H7 (cell line): ENCODE measurements around the gene ALDH3B2. TPM values are rescaled to one million over a fixed set of nuclear protein-coding genes. Genes with fewer than 3 reads are reported as not detected.
"Not testable (repeated sequence)": the region's sequence is repeated elsewhere in the genome, so short reads cannot be mapped to it uniquely, and the experiment has no call there.

Experiments used
- DNase-seq: peaks from one replicate; pipeline ENCODE4 v3.0.0; 2012
- H3K27me3 ChIP-seq: 2 replicates; pipeline ENCODE4 v1.6.0; 2011; ENCODE audit warnings: mild to moderate bottlenecking, low read length; ENCODE audit not compliant: control insufficient read depth, insufficient read depth
- H3K36me3 ChIP-seq: replicated peaks from 2 replicates; pipeline ENCODE4 v1.5.1; 2011; ENCODE audit warnings: low read length; ENCODE audit not compliant: control insufficient read depth, insufficient read depth
- H3K4me3 ChIP-seq: 2 replicates; pipeline ENCODE4 v1.5.1; 2011; ENCODE audit warnings: low read depth, mild to moderate bottlenecking, control low read depth, low read length, moderate library complexity; ENCODE audit not compliant: insufficient read depth
- total RNA-seq: library from RNA; depleted of rRNA; stranded (reverse); fragments of >200 nt; shearing (Covaris generic); gene quantifications from 2 replicates; pipeline ENCODE4 v1.2.3, GENCODE V29; 2014

Gene ALDH3B2
- total RNA-seq, 1 experiment from 2014 or later, result not detected

- no peak for DNase-seq
- H3K4me3 ChIP-seq, result no peak overlapping the region
- H3K36me3 ChIP-seq, result no peaks in the 10 kb centered on the region
- no peaks in the 10 kb centered on the region for H3K27me3 ChIP-seq
Observed at GRCh38 chr11:67697846-67698245, 23.4 kb upstream of the ALDH3B2 start.

- no peak for DNase-seq
- H3K36me3 ChIP-seq, result no peaks in the 10 kb centered on the region
Observed at GRCh38 chr11:67696998-67697397, 22.6 kb upstream of the ALDH3B2 start.

GRCh38 chr11:67695606-67696005 lies 21.2 kb upstream of the ALDH3B2 start:
- no peak overlapping the region for H3K4me3 ChIP-seq
- H3K27me3 ChIP-seq, result no peaks in the 10 kb centered on the region
- no peaks in the 10 kb centered on the region for H3K36me3 ChIP-seq
- DNase-seq, result no peak

More at GRCh38 chr11:67696998-67697397, 22.6 kb upstream of the ALDH3B2 start:
- Histone ChIP-seq H3K27me3 (no peaks in the 10 kb centered on the region), H3K4me3 (no peak overlapping the region)

- H3K4me3 ChIP-seq, result no peak overlapping the region
- no peaks in the 10 kb centered on the region for H3K36me3 ChIP-seq
- no peaks in the 10 kb centered on the region for H3K27me3 ChIP-seq
- no peak for DNase-seq
Observed at GRCh38 chr11:67694875-67695555, 20.6 kb upstream of the ALDH3B2 start.

GRCh38 chr11:67691149-67691548 lies 16.7 kb upstream of the ALDH3B2 start:
- H3K36me3 ChIP-seq, result no peaks in the 10 kb centered on the region
- no peaks in the 10 kb centered on the region for H3K27me3 ChIP-seq
- DNase-seq, result peak; percentile 52
- no peak overlapping the region for H3K4me3 ChIP-seq

GRCh38 chr11:67689178-67689577 lies 14.8 kb upstream of the ALDH3B2 start:
- Histone ChIP-seq H3K36me3 (no peaks in the 10 kb centered on the region), H3K4me3 (no peak overlapping the region), H3K27me3 (no peaks in the 10 kb centered on the region)
- no peak for DNase-seq

GRCh38 chr11:67687986-67688385 lies 13.6 kb upstream of the ALDH3B2 start:
- Histone ChIP-seq H3K4me3 (no peak overlapping the region), H3K36me3 (no peaks in the 10 kb centered on the region), H3K27me3 (no peaks in the 10 kb centered on the region)
- DNase-seq, result no peak

- not testable (repeated sequence) for H3K27me3 ChIP-seq, H3K4me3 ChIP-seq, DNase-seq, H3K36me3 ChIP-seq
Observed at GRCh38 chr11:67685641-67686332, 11.4 kb upstream of the ALDH3B2 start.

GRCh38 chr11:67682126-67683034 lies 8.0 kb upstream of the ALDH3B2 start:
- not testable (repeated sequence) for H3K36me3 ChIP-seq, H3K4me3 ChIP-seq, DNase-seq, H3K27me3 ChIP-seq

GRCh38 chr11:67680696-67681470 lies 6.5 kb upstream of the ALDH3B2 start:
- DNase-seq, result no peak
- no peaks in the 10 kb centered on the region for H3K27me3 ChIP-seq
- no peaks in the 10 kb centered on the region for H3K36me3 ChIP-seq
- H3K4me3 ChIP-seq, result no peak overlapping the region

GRCh38 chr11:67675058-67675747 lies 780 bp upstream of the ALDH3B2 start:
- Histone ChIP-seq H3K27me3 (no peaks in the 10 kb centered on the region), H3K36me3 (no peaks in the 10 kb centered on the region), H3K4me3 (no peak overlapping the region)
- no peak for DNase-seq

- Histone ChIP-seq H3K4me3 (no peak overlapping the region), H3K36me3 (no peaks in the 10 kb centered on the region), H3K27me3 (no peaks in the 10 kb centered on the region)
- DNase-seq, result no peak
Observed at GRCh38 chr11:67673902-67674301, 521 bp downstream of the ALDH3B2 start.

- Histone ChIP-seq H3K27me3 (no peaks in the 10 kb centered on the region), H3K4me3 (no peak overlapping the region), H3K36me3 (no peaks in the 10 kb centered on the region)
- DNase-seq, result no peak
Observed at GRCh38 chr11:67673358-67673757, 1.1 kb downstream of the ALDH3B2 start.

- Histone ChIP-seq H3K27me3 (no peaks in the 10 kb centered on the region), H3K36me3 (no peaks in the 10 kb centered on the region), H3K4me3 (no peak overlapping the region)
- peak; percentile 20 for DNase-seq
Observed at GRCh38 chr11:67671211-67671520, 3.3 kb downstream of the ALDH3B2 start.
